Erythroblast (primary cell): ENCODE data around the gene FBXO10.

Experiments
- GATA1 ChIP-seq: IDR thresholded peaks from 2 replicates; pipeline ENCODE4 v1.6.1; 2011; ENCODE audit warnings: low read depth, mild to moderate bottlenecking, control low read depth, low read length, moderate library complexity
- POLR2A ChIP-seq: IDR thresholded peaks from 2 replicates; pipeline ENCODE4 v1.6.1; 2011; ENCODE audit warnings: mild to moderate bottlenecking, low read length

DNA sequence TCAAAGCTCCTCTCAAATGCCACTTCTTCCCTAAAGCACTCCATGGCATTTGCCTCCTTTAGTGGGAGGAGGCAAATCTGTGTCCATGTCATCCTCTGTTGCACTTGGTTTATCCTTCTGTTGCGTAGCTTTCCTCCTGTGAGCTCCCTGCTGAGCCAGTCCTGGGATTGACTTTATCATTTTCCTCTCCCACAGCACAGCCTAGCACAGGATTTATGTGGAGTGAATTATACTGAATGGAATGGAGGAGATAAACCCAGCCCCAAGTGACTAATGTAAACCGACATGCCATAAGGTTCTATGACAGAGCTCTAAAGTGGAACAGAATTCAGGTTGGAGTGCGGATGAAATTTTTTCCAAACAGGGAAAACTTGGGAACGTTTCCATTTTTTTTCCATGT is 42.6 kb upstream of the FBXO10 start:
- TF ChIP-seq POLR2A (no peak), GATA1 (no peak)
